Breast epithelium (tissue), 3 donors: ENCODE results near the gene TMEM63B.

Source experiments
- CTCF ChIP-seq, 3 donors: fragments of 450-650 bp; IDR thresholded peaks; one replicate each; pipeline ENCODE4 v1.5.1; 2016 to 2017; ENCODE audit warnings: antibody characterized with exemption in 3 of 3, mild to moderate bottlenecking in 3 of 3, moderate library complexity in 3 of 3
- POLR2A ChIP-seq: fragments of 450-650 bp; IDR thresholded peaks from one replicate; pipeline ENCODE4 v1.6.1; 2016; ENCODE audit warnings: antibody characterized with exemption, mild to moderate bottlenecking, moderate library complexity
- POLR2AphosphoS5 ChIP-seq, 3 donors: sonication (generic); formaldehyde crosslinking; IDR thresholded peaks; one replicate each; pipeline ENCODE4 v1.6.1; 2017; ENCODE audit warnings: antibody characterized with exemption in 3 of 3

GRCh38 chr6:44146685-44147084 is 19.3 kb downstream of the TMEM63B start:
- TF ChIP-seq POLR2AphosphoS5 (IDR thresholded peaks at IDR 0.05) (no peak), CTCF (IDR thresholded peaks at IDR 0.05) (no peak), POLR2A (no peak)
